Skeletal muscle cell (primary cell): ENCODE measurements around the gene LRFN5.
"Not testable (repeated sequence)": the region's sequence is repeated elsewhere in the genome, so short reads cannot be mapped to it uniquely, and the experiment has no call there.

ENCODE experiments used
- DNase-seq: peaks from one replicate; pipeline ENCODE4 v3.0.0-alpha.2; 2010; ENCODE audit warnings: low read depth
- H3K4me3 ChIP-seq: 2 replicates; pipeline ENCODE4 v1.5.1; 2011; ENCODE audit warnings: low read depth, mild to moderate bottlenecking, control low read depth, low read length, moderate library complexity

The LRFN5 gene

DNA sequence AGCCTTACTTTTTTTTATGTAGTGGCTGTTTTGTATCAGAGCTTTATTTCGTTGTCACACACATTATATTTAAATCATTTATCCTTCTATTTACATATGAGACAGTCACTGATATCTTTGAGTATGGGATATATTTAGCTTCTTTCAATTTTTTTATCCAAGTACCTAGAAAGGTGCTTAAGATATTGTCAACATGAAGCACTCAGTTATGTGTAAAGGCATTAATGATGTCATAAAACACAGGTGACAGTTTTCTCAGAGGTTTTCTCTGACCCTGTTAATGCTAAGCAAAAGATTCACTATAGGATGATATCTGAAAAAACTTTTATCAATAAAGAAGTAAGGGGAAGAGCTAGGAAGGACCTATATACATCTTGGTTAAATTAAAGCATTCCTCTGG is 23.2 kb downstream of the LRFN5 start:
- no peak for DNase-seq
- H3K4me3 ChIP-seq: no peak overlapping the region

DNA sequence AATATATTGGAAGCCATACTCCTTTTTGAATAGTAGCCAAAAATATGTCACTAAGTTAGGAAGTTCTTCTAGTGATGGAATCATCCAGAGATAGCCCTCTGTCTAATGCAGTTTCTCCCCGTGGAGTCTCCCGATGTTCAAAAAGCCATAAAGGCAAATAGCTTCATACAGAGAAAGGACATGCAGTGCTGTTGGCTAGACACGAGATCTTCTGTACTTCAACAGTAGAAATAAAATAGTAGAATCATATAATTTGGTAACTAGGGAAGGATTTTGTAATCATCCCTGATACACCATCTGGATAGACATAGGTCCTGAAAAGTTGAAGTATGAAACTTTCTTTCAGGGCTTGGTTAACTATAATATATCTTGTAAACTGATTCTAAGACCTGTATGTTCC is 27.6 kb downstream of the LRFN5 start:
- DNase-seq: no peak
- H3K4me3 ChIP-seq: no peak overlapping the region

DNA sequence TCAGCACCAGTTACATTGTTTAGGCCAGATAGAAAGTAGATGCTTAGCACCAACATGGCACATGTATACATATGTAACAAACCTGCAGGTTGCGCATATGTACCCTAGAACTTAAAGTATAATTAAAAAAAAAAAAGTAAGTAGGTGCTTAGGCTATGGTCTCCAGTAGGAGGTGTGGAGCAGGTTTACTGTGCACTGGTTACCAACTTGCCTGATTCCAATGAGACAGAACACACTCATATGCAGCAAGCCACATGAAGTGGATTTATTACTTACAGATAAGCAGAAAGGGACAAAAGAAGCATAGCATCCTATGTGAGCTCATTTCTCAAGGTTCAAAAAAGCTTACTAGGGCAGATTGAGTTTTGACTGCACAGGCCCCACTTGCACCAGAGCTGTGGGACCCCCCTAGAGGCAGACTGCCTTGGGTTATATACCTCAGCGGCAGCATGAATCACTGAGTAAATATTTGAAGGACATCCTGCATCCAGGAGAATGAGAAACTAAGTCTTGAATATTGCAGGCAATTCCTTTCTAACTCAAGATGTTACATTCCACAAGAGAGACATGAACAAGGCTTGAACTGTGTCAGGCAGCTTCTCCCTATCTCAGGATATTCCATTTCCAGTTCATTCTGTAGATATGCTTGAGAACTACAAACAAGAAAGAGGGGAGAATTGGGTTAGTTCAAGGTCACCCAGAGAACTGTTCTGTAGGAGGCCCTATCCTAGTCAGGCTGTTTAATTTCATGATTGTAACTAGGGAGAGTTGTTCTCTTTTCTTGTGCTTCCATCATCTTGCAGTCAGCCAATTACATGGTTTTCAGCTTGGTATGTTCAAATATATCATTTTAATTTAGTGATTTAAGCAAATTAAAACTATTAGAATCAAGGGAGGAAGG is 30.1 kb downstream of the LRFN5 start:
- no peak for DNase-seq
- no peak overlapping the region for H3K4me3 ChIP-seq

DNA sequence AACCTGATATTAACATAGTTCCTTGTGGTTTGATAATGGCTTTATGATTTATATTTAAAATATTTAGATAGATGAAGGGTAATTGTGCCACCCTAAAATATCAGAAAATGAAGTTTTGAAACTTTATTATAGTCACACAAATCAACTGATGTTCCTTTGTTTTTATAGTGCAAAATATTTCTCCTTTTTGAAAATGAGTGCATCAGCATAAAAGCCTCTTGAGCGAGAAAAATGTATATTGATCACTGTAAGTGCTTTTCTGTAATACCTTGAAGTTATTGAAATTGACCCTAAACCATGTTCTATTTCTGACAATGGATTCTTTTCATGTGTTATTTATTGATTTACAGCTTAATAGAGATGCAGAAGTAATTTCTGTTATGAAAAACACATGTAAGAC is 35.0 kb downstream of the LRFN5 start:
- no peak for DNase-seq
- no peak overlapping the region for H3K4me3 ChIP-seq

DNA sequence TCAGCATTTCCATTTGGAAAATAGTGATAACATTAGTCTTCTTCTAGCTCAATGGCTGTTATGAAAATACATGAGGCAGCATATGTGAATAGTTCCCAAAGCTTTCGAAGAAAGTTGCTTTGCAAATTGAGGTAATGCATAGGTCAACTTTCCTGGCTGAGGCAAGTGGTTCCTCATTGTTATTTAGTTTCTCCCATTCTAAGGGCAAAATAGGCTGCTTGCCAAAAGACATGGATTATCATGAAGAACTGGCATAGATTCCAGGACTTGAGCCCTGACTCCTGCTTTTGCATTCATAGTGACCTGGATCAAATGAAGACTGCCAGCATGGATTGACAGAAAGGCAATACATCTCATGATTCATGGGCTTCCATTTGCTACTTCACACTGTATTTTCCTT is 35.7 kb downstream of the LRFN5 start:
- no peak for DNase-seq
- no peak overlapping the region for H3K4me3 ChIP-seq

DNA sequence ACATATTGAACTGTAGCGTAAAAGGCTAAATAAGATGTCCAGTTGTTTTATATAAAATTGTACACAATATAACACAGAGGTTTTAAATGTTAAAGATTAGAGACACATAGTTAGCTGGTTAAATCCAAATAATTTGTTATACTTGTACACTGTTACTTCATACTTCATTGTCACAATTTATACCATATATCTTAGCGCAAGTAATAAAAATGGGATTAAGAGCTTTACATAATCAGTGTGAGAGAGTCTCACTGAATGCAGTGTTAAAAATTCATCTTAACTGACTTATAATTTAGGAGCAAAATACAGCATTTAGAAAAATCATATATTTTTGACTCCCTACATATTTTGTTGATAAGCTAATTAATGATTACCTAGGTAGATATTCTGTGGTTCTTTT is 36.1 kb downstream of the LRFN5 start:
- no peak for DNase-seq
- H3K4me3 ChIP-seq: no peak overlapping the region

DNA sequence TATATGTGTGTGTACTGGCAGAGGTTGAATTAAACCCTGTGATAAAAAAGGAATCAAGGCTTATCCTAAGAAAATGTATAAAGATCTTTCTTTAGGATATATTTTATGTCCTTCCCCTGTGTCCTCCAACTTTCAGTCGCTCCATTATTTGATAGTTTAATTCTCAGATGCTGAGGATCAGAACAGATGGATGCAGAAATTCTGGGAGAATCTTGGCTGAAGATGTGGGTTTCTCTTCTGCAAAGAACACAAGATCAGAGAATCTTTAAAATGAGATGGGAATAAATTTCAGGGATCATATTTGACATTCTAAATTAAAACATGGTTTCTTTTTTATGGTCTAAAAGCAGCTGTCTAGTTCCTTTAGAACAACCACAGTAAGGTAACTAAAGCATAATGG is 37.9 kb downstream of the LRFN5 start:
- no peak overlapping the region for H3K4me3 ChIP-seq
- no peak for DNase-seq

DNA sequence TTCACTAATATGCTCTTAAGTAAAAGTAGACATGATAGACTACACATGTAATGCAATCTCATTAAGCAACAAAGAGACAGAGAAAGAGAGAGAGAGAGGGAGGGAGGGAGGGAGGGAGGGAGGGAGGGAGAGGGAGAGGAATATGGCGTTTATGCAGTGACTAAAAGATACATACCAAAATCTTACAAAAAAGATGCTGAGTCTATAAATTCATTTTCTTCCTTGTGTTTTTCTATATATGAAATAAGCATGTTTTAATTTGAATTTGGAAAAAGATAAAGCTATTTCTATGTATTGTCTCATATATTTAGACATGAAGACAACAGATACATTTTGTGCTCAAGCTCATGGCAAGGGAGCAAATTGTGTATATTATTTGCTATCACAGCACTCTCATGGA is 44.1 kb downstream of the LRFN5 start:
- no peak for DNase-seq
- H3K4me3 ChIP-seq: no peak overlapping the region

DNA sequence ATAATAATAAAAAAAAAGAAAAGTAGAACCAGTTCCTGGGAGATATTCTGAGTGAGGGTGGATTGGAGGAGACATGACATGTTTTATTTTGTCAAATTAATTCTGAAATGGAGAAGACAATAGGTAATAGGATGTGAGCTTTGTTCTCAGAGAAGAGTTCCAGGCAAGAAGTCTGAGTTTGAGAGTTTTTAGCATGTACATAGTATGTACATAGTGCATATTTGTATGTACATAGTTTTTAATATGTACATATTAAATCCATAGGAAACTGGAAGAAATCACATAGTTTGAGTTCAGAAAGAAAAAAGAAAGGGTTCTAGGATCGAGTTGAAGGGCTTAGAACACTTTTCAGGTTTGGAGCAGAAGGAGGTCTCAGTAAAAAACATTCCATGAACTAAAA is 47.5 kb downstream of the LRFN5 start:
- no peak for DNase-seq
- H3K4me3 ChIP-seq: no peak overlapping the region

DNA sequence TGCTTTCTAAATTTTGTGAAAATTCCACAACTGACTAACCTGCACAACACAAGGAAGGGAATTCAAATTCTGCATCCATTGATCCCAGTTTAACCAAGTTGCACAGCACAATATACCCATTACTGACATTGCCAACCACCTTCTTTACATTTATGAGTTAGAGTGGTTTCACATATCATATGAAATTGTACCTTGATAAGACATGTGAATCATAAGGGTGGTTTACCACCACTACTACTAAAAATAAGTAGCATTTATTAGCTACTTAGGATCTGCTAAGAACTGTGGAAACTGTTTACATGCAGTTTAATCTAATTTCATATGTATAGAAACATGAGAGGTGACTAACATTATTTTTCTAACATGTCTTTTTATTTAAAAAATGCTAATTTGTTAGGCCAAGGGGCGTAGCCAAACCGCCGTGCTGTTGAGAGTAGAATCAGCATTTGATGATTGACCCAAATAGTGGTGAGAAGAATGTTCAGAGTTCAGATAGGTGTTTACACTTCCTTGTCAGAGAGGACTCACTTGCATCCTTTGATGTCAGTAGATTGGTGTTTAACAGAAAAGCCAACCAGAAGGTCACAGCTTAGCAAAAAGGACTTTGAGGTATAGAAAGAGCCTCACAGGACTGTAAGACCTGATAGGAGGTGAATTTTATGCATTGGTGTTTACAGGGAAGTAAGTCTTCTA is 56.2 kb downstream of the LRFN5 start:
- H3K4me3 ChIP-seq: no peak overlapping the region
- DNase-seq: no peak

DNA sequence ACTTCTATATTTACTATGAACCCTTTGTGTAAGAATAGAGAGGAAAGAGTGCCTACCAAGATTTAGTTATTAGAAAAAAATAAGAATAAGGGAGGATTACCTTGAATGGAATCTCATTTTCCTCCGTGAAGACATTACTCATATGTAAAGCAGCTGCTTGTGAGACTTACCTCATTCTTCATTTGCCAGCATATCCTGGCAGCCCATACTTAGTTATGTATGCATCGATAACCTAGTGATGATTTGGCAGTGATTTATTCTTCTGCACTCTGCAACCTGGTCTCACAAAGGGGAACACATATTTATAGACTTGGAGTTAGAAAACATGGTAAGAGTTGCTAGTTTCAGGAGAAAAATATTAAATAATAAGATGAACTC is 56.8 kb downstream of the LRFN5 start:
- no peak overlapping the region for H3K4me3 ChIP-seq
- DNase-seq: peak; percentile 43

DNA sequence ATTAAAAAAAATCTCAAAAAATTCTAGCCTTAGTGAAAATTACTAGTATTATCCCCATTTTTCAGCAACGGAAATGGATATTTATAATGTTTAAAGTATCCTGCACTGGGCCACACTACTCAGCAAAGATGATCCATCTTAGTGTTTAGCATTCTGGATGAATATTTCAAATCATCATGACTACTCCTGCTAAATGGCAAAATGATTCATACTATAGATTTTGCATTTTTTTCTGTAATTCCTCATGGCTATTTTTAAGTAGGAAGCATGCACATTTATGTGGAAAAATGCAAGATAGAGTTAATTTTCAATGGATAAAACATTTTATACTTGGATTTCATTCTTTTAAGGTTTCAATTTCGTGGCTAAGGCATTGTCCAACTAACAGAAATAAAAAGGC is 59.6 kb downstream of the LRFN5 start:
- H3K4me3 ChIP-seq: no peak overlapping the region
- DNase-seq: no peak

DNA sequence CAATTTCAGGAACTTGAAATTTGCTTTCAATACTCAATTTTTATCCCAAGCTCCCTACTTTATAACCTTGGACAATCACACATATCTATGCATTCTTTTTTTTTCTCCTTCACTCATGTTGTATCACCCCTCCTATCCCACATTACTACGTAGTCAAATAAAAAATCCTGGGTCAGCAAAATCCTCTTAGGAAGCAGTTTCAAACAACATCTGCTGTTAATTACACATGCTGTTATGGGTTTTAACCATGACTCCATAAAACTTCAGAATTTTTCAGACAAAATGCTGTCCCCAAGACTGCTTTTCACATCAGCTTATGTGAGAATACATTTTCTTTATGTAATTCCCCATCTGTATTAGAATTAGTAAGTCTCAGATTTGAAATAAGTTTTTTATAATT is 61.7 kb downstream of the LRFN5 start:
- H3K4me3 ChIP-seq: no peak overlapping the region
- DNase-seq: no peak

DNA sequence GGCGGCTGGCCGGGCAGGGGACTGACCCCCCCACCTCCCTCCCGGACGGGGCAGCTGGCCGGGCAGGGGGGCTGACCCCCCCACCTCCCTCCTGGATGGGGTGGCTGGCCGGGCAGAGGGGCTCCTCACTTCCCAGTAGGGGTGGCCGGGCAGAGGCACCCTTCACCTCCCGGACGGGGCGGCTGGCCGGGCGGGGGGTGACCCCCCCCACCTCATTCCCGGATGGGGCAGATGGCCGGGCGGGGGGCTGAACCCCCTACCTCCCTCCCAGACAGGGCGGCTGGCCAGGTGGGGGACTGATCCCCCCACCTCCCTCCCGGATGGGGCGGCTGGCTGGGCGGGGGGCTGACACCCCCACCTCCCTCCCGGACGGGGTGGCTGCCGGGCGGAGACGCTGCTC is 66.9 kb downstream of the LRFN5 start:
- not testable (repeated sequence) for DNase-seq, H3K4me3 ChIP-seq

DNA sequence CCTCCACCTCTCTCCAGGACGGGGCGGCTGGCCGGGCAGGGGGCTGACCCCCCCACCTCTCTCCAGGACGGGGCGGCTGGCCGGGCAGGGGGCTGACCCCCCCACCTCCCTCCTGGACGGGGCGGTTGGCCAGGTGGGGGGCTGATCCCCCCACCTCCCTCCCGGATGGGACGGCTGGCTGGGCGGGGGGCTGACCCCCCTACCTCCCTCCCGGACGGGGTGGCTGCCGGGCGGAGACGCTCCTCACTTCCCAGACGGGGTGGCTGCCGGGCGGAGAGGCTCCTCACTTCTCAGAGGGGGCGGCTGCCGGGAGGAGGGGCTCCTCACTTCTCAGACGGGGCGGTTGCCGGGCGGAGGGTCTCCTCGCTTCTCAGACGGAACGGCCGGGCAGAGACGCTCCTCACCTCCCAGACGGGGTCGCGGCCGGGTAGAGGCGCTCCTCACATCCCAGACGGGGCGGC is 67.9 kb downstream of the LRFN5 start:
- not testable (repeated sequence) for H3K4me3 ChIP-seq, DNase-seq

DNA sequence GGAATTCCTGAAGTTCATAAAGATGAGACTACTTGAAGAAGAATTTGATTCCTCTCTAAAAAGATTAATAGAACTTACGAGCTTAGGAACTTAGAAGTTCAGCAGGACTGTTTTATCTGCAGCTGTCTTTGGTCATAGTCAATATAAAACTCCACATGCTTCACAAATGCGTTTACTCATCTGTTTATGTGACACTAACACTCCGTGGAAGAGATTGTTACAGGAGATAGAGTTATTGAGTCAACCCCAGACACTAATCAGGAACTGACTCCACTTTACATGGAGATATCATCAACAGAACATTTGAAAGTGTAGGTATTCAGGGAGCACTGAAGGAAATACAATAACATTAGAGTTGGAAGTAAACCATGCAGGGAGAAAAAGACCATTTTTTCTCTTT is 92.8 kb downstream of the LRFN5 start:
- no peak overlapping the region for H3K4me3 ChIP-seq
- DNase-seq: no peak

DNA sequence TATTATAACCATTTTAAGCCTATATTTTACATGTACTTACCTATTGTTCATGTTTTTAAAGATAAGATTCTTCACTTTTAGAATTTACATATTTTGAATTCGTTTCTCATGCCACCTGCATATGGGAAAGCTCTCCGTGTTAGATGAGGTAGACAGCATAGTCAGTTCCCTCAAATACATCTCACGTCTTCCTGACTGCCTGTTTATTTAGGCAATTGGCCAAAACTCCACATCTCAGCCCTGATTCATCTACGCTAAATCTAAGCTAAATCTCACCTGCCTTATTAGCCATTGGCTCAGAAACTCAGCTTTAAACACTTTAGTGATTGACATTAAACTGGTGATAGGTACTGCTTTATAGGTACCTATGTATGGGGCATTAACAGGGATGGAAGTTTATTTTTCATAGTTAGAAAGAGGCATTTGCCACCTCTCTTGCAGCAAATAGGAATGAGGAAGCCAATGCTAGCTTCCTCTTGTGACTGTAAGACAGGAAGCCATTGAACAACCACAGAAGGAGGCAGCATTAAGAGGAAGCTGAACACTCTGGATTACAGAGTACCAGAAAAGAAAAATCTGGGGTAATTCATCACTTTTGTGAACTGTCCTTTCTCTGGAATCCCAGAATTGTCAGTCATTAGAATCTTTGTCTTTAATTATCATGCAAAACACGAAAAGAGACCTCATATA is 111.9 kb downstream of the LRFN5 start:
- no peak overlapping the region for H3K4me3 ChIP-seq
- no peak for DNase-seq

DNA sequence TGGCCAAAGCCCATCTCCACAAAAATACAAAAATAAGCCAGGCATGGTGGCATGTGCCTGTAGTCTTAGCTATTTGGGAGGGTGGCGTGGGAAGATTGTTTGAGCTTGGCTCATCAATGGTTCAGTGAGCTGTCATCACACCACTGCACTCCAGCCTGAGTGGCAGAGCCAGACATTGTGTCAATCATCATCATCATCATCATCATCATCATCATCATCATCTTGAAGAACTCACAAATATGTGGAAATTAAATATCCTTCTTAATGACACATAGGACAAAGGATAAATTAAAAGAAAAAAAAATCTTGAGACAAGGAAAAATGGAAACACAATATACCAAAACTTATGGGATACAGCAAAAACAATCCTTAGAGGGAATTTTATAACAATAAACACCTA is 132.5 kb downstream of the LRFN5 start:
- no peak for DNase-seq
- no peak overlapping the region for H3K4me3 ChIP-seq

DNA sequence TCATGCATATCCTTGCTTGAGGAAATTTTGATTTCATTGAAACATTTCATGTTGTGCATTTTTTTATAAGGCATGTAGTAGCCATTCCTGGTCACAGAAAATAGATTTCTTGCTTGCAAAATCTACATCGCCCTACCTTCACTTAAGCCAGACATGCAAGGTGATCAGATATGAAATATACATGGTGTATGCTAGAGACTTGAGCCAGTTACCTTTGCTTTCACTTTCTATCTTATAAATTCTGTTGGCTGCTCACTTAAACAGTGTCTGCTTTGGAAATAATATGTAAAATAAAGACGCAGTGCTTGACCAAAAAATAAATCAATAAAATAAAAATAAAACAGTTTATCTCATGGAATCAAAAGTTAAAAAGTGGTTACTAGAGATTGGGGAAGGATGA is 136.5 kb downstream of the LRFN5 start:
- no peak for DNase-seq
- H3K4me3 ChIP-seq: no peak overlapping the region

DNA sequence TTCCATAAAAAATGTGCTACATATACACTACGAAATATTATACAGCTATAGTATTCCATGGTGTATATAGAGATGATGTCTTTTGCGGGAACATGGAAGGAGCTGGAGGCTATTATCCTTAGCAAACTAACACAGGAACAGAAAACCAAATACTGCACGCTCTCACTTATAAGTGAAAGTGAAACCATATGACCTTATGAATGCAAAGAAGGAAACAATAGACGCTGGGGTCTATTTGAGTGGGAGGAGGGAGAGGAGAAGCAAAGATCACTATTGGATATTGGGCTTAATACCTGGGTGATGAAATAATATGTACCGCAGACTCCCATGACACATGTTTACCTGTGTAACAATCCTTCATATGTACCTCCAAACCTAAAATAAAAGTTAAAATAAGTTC is 142.8 kb downstream of the LRFN5 start:
- peak; percentile 19 for DNase-seq
- peak overlapping the region; percentile 2 for H3K4me3 ChIP-seq
